Measurements from ENCODE around the gene PMEL. TPM values are rescaled to one million over a fixed set of nuclear protein-coding genes. Genes with fewer than 3 reads are reported as not detected.
A peak's percentile ranks its signal among the peaks of the same experiment; 100 is the strongest.

PMEL gene
- total and polyA plus RNA-seq, 9 of the 15 experiments (the other 6 are each of a cell fraction or from before 2014, with no cell fraction given), result 0.36 to 2.0 (median 0.98) TPM

GRCh38 chr12:55966408-55967281 lies 803 bp upstream of the PMEL start, which contains the start of gene CDK2 (continued):
- TF ChIP-seq MGA (IDR thresholded peaks at IDR 0.05) (no peak), GABPB1 (CRISPR knock-in tag; IDR thresholded peaks at IDR 0.05) (no peak), E2F8 (IDR thresholded peaks at IDR 0.05; ENCODE audit: low read depth, partially characterized antibody) (peak; percentile 93), NCOA1 (IDR thresholded peaks at IDR 0.05; ENCODE audit: low read depth) (0 out of 2 replicates have a peak, but pooled peaks have one; percentile 16), RB1 (IDR thresholded peaks at IDR 0.05; ENCODE audit: low read depth) (peak; percentile 82), L3MBTL2 (IDR thresholded peaks at IDR 0.05) (0 out of 2 replicates have a peak, but pooled peaks have one; percentile 26), NFRKB (IDR thresholded peaks at IDR 0.05; ENCODE audit: low read depth) (0 out of 2 replicates have a peak, but pooled peaks have one; percentile 33), ZBTB9 (CRISPR knock-in tag; IDR thresholded peaks at IDR 0.05) (no peak), POLR2AphosphoS5 (IDR thresholded peaks at IDR 0.05; ENCODE audit: control insufficient read depth, insufficient read depth, low read depth, low read length) (peak; percentile 76; the same call in 1 of the 2 replicates), ZNF778 (CRISPR knock-in tag; IDR thresholded peaks at IDR 0.05) (no peak), ZBTB7A (IDR thresholded peaks at IDR 0.05; ENCODE audit: borderline replicate concordance, control insufficient read depth, low read depth, low read length) (peak; percentile 45; the same call in 1 of the 2 replicates)
